HCT116 (cell line): ENCODE measurements around the gene HDAC10. TPM values are rescaled to one million over a fixed set of nuclear protein-coding genes. Genes with fewer than 3 reads are reported as not detected.

Experiments used
- ATAC-seq: fragments of 200-7000 bp; cut with Tn5 transposase; 2 replicates; pipeline ENCODE4 v1.9.1; 2020; ENCODE audit warnings: mild to moderate bottlenecking, moderate library complexity
- BruUV-seq: library from RNA; stranded (reverse); fragments of 400-500 nt; replicated peaks from 2 replicates; lab custom pipeline; 2021; lab: Mats Ljungman, UMichigan
- CTCF ChIA-PET: fragments of 300-600 bp; sonication (Branson Sonifier 250); formaldehyde crosslinking; loops from one replicate; lab custom pipeline; 2021; ENCODE audit warnings: antibody characterized with exemption; lab: Charles Lee
- POLR2A ChIA-PET: fragments of 300-600, 350-600 bp; sonication (Branson Sonifier 250); formaldehyde crosslinking; loops from one replicate; lab custom pipeline; 2021; ENCODE audit warnings: antibody characterized with exemption; lab: Charles Lee
- RAD21 ChIA-PET, 2 experiments: fragments of 300-600 bp; sonication (Branson Sonifier 250); formaldehyde crosslinking; loops; one replicate each; lab custom pipeline; 2023; ENCODE audit warnings: low total read pairs in 2 of 2; ENCODE audit not compliant: uncharacterized antibody in 2 of 2, unreplicated experiment in 2 of 2, low non-redundant PET in 1 of 2; lab: Charles Lee
- DNase-seq: peaks from one replicate; pipeline ENCODE4 v3.0.0-alpha.2; 2010; ENCODE audit warnings: low read depth, low spot score
- H2AFZ ChIP-seq: fragments of 200-600 bp; shearing (Covaris generic), sonication (generic); 2 replicates; pipeline ENCODE4 v1.6.1; 2017; ENCODE audit warnings: low read depth, mixed run types, mixed read lengths, antibody characterized with exemption, low read length; ENCODE audit not compliant: poor library complexity, severe bottlenecking
- H3K27ac ChIP-seq: 2 replicates; pipeline ENCODE4 v1.5.1; 2012; ENCODE audit warnings: low read depth, low read length
- H3K27me3 ChIP-seq: fragments of 200-600 bp; sonication (generic); 2 replicates; pipeline ENCODE4 v1.6.1; 2016; ENCODE audit warnings: mixed run types, low read length, mixed read lengths; ENCODE audit not compliant: insufficient read depth
- H3K36me3 ChIP-seq, 2 experiments: fragments of 200-500 bp in 1 of 2; fragments of 200-600 bp in 1 of 2; sonication (Bioruptor generic) in 1 of 2; sonication (generic) in 1 of 2; 2 replicates each; pipeline versions ENCODE4 v1.5.1 to v1.6.1; 2014 to 2016; ENCODE audit warnings: low read length in 2 of 2, inconsistent platforms in 1 of 2, mixed read lengths in 1 of 2, mixed run types in 1 of 2; ENCODE audit not compliant: insufficient read depth in 2 of 2, control insufficient read depth in 1 of 2
- H3K4me1 ChIP-seq, 2 experiments: fragments of 200-600 bp in 1 of 2; sonication (generic) in 1 of 2; 2 replicates each; pipeline versions ENCODE4 v1.5.1 to v1.6.1; 2012 to 2017; ENCODE audit warnings: low read length in 2 of 2, inconsistent platforms in 1 of 2, mild to moderate bottlenecking in 1 of 2, mixed read lengths in 1 of 2, mixed run types in 1 of 2, moderate library complexity in 1 of 2; ENCODE audit not compliant: insufficient read depth in 2 of 2, control insufficient read depth in 1 of 2
- H3K4me2 ChIP-seq: fragments of 200-600 bp; sonication (generic); 2 replicates; pipeline ENCODE4 v1.6.1; 2017; ENCODE audit warnings: mixed run types, low read length, mixed read lengths
- H3K4me3 ChIP-seq, 2 experiments: fragments of 200-600 bp in 1 of 2; sonication (generic) in 1 of 2; replicated peaks in 1 of 2; 2 replicates each; pipeline ENCODE4 v1.5.1; 2011 to 2016; ENCODE audit warnings: low read length in 2 of 2, control low read depth in 1 of 2, low read depth in 1 of 2, mild to moderate bottlenecking in 1 of 2, mixed read lengths in 1 of 2, mixed run types in 1 of 2
- H3K79me2 ChIP-seq: fragments of 200-600 bp; sonication (generic); 2 replicates; pipeline ENCODE4 v1.6.1; 2017; ENCODE audit warnings: mild to moderate bottlenecking, mixed run types, low read length, moderate library complexity, mixed read lengths; ENCODE audit not compliant: insufficient read depth
- H3K9ac ChIP-seq: fragments of 200-600 bp; sonication (generic); 2 replicates; pipeline ENCODE4 v1.6.1; 2016; ENCODE audit warnings: low read length, mixed read lengths
- H3K9me2 ChIP-seq: fragments of 200-600 bp; sonication (generic), shearing (Covaris generic); 2 replicates; pipeline ENCODE4 v1.6.1; 2017; ENCODE audit warnings: mixed run types, mild to moderate bottlenecking, moderate library complexity; ENCODE audit not compliant: insufficient read depth
- H3K9me3 ChIP-seq, 2 experiments: fragments of 200-500 bp in 1 of 2; fragments of 200-600 bp in 1 of 2; sonication (Bioruptor generic) in 1 of 2; sonication (generic) in 1 of 2; 2 replicates each; pipeline ENCODE4 v1.6.1; 2014 to 2017; ENCODE audit warnings: low read length in 2 of 2, mixed read lengths in 2 of 2, inconsistent platforms in 1 of 2, low read depth in 1 of 2, mild to moderate bottlenecking in 1 of 2, mixed run types in 1 of 2, moderate library complexity in 1 of 2; ENCODE audit not compliant: control insufficient read depth in 1 of 2, insufficient read depth in 1 of 2
- H4K20me1 ChIP-seq: fragments of 200-600 bp; sonication (generic), shearing (Covaris generic); 2 replicates; pipeline ENCODE4 v1.6.1; 2017; ENCODE audit warnings: mixed run types, mild to moderate bottlenecking, moderate library complexity; ENCODE audit not compliant: insufficient read depth
- ATF3 ChIP-seq: IDR thresholded peaks from 2 replicates; pipeline ENCODE4 v1.6.1; 2012
- CEBPB ChIP-seq: IDR thresholded peaks from 2 replicates; pipeline ENCODE4 v1.6.1; 2012; ENCODE audit warnings: low read depth
- CTCF ChIP-seq, 3 experiments: fragments of 200-600 bp in 1 of 3; sonication (generic) in 1 of 3; IDR thresholded peaks in 2 of 3; conservative IDR thresholded peaks in 1 of 3; 2 replicates each; pipeline ENCODE4 v1.5.1; 2012 to 2017; ENCODE audit warnings: low read depth in 2 of 3, low read length in 2 of 3, antibody characterized with exemption in 1 of 3, borderline replicate concordance in 1 of 3, control low read depth in 1 of 3, mild to moderate bottlenecking in 1 of 3, mixed read lengths in 1 of 3, mixed run types in 1 of 3, moderate library complexity in 1 of 3; ENCODE audit not compliant: insufficient read depth in 1 of 3
- EGR1 ChIP-seq: IDR thresholded peaks from 2 replicates; pipeline ENCODE4 v1.6.1; 2012; ENCODE audit warnings: low read depth
- ELF1 ChIP-seq: IDR thresholded peaks from 2 replicates; pipeline ENCODE4 v1.6.1; 2012; ENCODE audit warnings: low read depth, borderline replicate concordance
- EZH2 ChIP-seq: fragments of 200-600 bp; sonication (generic); IDR thresholded peaks from 2 replicates; pipeline ENCODE4 v1.6.1; 2017; ENCODE audit warnings: antibody characterized with exemption, mixed run types
- FOSL1 ChIP-seq: IDR thresholded peaks from 2 replicates; pipeline ENCODE4 v1.6.1; 2012; ENCODE audit warnings: low read depth
- JUND ChIP-seq: IDR thresholded peaks from 2 replicates; pipeline ENCODE4 v1.6.1; 2012
- RAD21 ChIP-seq: IDR thresholded peaks from 2 replicates; pipeline ENCODE4 v1.6.1; 2012; ENCODE audit warnings: low read depth, mild to moderate bottlenecking
- SIN3A ChIP-seq: IDR thresholded peaks from 2 replicates; pipeline ENCODE4 v1.6.1; 2012; ENCODE audit warnings: low read depth
- SRF ChIP-seq: IDR thresholded peaks from 2 replicates; pipeline ENCODE4 v1.6.1; 2012; ENCODE audit warnings: low read depth
- TCF7L2 ChIP-seq: IDR thresholded peaks from 2 replicates; pipeline ENCODE4 v1.7.0; 2011; ENCODE audit warnings: borderline replicate concordance, inconsistent platforms; ENCODE audit not compliant: insufficient read depth, insufficient read length; ENCODE audit errors: extremely low read depth
- YY1 ChIP-seq: IDR thresholded peaks from 2 replicates; pipeline ENCODE4 v1.6.1; 2011; ENCODE audit warnings: low read length, low read depth, moderate library complexity, mild to moderate bottlenecking; ENCODE audit not compliant: insufficient replicate concordance; ENCODE audit errors: extremely low read depth
- ZNF274 ChIP-seq: fragments of 200-500 bp; sonication (Bioruptor generic); IDR thresholded peaks from 2 replicates; pipeline ENCODE4 v1.6.1; 2014; ENCODE audit warnings: mild to moderate bottlenecking, low read depth, low read length, inconsistent platforms
- intact Hi-C: fragments of 100-400 bp; cut with micrococcal nuclease; formaldehyde crosslinking; loops from 2 replicates; pipeline ENCODE4 v1.10.0; 2022
- total RNA-seq: library from RNA; stranded (reverse); gene quantifications from one replicate; pipeline ENCODE4 v1.2.1, GENCODE V29; 2021; ENCODE audit not compliant: unreplicated experiment
- TF ChIP-seq, protein P1 (sequence below): IDR thresholded peaks from 2 replicates; pipeline ENCODE4 v1.6.1; 2012

The HDAC10 gene
- total RNA-seq, 1 experiment from 2014 or later: 67.5 TPM

DNA sequence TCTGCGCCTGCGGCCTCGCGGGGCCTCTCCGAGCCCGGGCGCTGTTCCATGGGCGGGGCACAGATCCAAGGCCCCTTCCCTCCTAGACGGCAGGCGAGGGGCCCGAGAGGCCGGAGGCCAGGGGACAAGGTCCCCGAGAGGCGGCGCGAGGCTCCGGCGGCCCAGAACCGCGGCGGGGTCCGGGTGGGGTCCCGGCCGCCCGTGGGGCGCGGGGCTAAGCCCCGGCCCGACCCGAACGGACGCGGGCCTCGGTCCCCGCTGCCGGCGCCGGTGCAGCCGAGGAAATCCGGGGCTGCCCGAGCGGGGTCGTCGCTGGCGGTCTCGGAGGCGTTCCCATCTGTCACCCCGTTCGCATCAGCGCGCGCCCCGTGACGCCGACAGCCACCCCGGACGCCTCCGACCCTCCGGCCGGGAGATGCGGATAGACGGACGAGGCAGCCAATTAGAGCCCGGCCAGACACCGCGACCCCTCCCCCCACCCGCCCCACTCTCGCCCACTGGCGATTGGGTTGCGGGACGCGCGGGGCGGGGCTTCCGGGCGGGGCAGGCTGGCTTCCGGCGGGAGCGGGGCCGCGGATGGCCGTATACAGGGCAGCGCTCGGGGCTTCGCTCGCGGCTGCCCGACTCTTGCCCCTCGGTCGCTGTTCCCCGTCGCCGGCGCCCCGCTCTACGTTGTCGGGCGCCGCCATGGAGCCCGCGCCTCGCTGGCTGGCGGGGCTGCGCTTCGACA, 50.4 kb downstream of the HDAC10 start, which contains the start of gene SELENOO (continued):
- no peak for TF ChIP-seq CTCF (IDR thresholded peaks at IDR 0.05 in 2 of 3, conservative IDR thresholded peaks at IDR 0.05 in 1 of 3; ENCODE audit: borderline replicate concordance in 1 of 3, insufficient read depth in 1 of 3, low read depth in 2 of 3, low read length in 2 of 3)

- H3K9ac ChIP-seq: peak overlapping the region; percentile 67
- no peaks in the 10 kb centered on the region for H3K9me2 ChIP-seq
- H4K20me1 ChIP-seq: no peaks in the 10 kb centered on the region
- peaks cover 10% of the 10 kb centered on the region for H3K79me2 ChIP-seq
- no peak for DNase-seq
- intact Hi-C loops: loop anchor here (10.0 kb wide), 1 partner anchor 265 kb away; no protein-coding TSS in a partner anchor
- CTCF ChIA-PET: interaction anchor here (1.7 kb wide), 1 partner anchor 10 kb away, joined by 4 read pairs; no protein-coding TSS in a partner anchor
- no peak overlapping the region for H2AFZ ChIP-seq
- H3K27ac ChIP-seq: peak overlapping the region; percentile 77
- RAD21 ChIA-PET: no interaction called here
- ATAC-seq: peak; percentile 20
- BruUV-seq: TSS peak; percentile 57
- POLR2A ChIA-PET: no interaction called here
- peaks cover 0 to 8% of the 10 kb centered on the region in 2 experiments; a peak in 1 of 4 replicates for H3K9me3 ChIP-seq
- peak overlapping the region; percentile 42 to 65 for H3K4me3 ChIP-seq
- peaks cover 0 to 14% of the 10 kb centered on the region in 2 experiments; a peak in 3 of 4 replicates for H3K36me3 ChIP-seq
- peaks cover 9 to 19% of the 10 kb centered on the region in 2 experiments; a peak in 3 of 4 replicates for H3K4me1 ChIP-seq
- TF ChIP-seq TCF7L2 (no peak), SRF (no peak), ZNF274 (no peak), ELF1 (no peak), CTCF (IDR thresholded peaks at IDR 0.05 in 2 of 3, conservative IDR thresholded peaks at IDR 0.05 in 1 of 3; ENCODE audit: borderline replicate concordance in 1 of 3, insufficient read depth in 1 of 3, low read depth in 2 of 3, low read length in 2 of 3) (no peak), EZH2 (no peak), CEBPB (no peak), YY1 (no peak), EGR1 (no peak), ATF3 (no peak), RAD21 (no peak), JUND (no peak), FOSL1 (no peak), SIN3A (no peak)
- TF ChIP-seq, protein P1, sequence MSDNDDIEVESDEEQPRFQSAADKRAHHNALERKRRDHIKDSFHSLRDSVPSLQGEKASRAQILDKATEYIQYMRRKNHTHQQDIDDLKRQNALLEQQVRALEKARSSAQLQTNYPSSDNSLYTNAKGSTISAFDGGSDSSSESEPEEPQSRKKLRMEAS: no peak
- peak overlapping the region; percentile 95 for H3K4me2 ChIP-seq
- H3K27me3 ChIP-seq: no peaks in the 10 kb centered on the region
These were observed 51.1 kb downstream of the HDAC10 start for GRCh38 chr22:50199829-50200460.
